ENCODE results near the gene JAM2.

DNA sequence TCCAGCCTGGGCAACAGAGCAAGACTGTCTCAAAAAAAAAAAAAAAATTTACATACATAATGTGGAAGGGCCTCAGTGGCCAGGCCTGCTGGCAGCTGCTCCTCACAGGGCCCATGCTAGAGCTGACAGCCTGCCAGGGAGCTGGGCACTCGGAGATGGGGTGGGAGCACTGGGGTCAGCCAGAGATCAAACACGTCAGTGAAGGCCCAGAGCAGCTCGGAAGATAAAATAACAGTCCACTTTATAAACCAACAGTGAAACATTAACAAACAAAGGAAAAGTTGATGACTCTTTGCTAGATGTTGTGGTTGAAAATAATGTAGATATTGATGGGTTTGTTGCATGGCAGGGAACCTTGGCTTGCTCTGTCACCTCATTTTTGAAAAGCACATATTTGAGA is 52.9 kb downstream of the JAM2 start:
- TF ChIP-seq POLR2A (IDR thresholded peaks at IDR 0.05) (no peak), CTCF (IDR thresholded peaks at IDR 0.05) (no peak)
